ENCODE results near the gene EPB41L3.
"Not testable (repeated sequence)": the region's sequence is repeated elsewhere in the genome, so short reads cannot be mapped to it uniquely, and the experiment has no call there.

The EPB41L3 gene

GRCh38 chr18:5543773-5544389, at the start of gene EPB41L3:
Gene EPB41L3, minus strand, starts transcription at chr18:5543997. Its CDS starts 54,814 bp downstream, at chr18:5489183.
- no peak for DNase-seq

- no peak for DNase-seq
Measured at GRCh38 chr18:5588529-5588928, 44.7 kb upstream of the EPB41L3 start.

- no peak for DNase-seq
Measured at GRCh38 chr18:5585653-5586052, 41.9 kb upstream of the EPB41L3 start.

GRCh38 chr18:5584746-5585417, 41.1 kb upstream of the EPB41L3 start:
- DNase-seq = no peak

GRCh38 chr18:5582849-5583681, 39.3 kb upstream of the EPB41L3 start:
- no peak for DNase-seq

- DNase-seq = no peak
Measured at GRCh38 chr18:5582076-5582475, 38.3 kb upstream of the EPB41L3 start.

GRCh38 chr18:5574843-5575242, 31.0 kb upstream of the EPB41L3 start:
- no peak for DNase-seq

- no peak for DNase-seq
Measured at GRCh38 chr18:5571666-5572065, 27.9 kb upstream of the EPB41L3 start.

GRCh38 chr18:5570613-5571012, 26.8 kb upstream of the EPB41L3 start:
- not testable (repeated sequence) for DNase-seq

- no peak for DNase-seq
Measured at GRCh38 chr18:5568416-5568815, 24.6 kb upstream of the EPB41L3 start.

GRCh38 chr18:5558851-5559250, 15.1 kb upstream of the EPB41L3 start:
- no peak for DNase-seq

- no peak for DNase-seq
Measured at GRCh38 chr18:5556310-5556974, 12.6 kb upstream of the EPB41L3 start.

- DNase-seq = no peak
Measured at GRCh38 chr18:5554629-5555028, 10.8 kb upstream of the EPB41L3 start.

- DNase-seq = no peak
Measured at GRCh38 chr18:5546660-5547059, 2.9 kb upstream of the EPB41L3 start.

GRCh38 chr18:5543036-5543680, 639 bp downstream of the EPB41L3 start:
- no peak for DNase-seq

- no peak for DNase-seq
Measured at GRCh38 chr18:5542515-5543035, 1.2 kb downstream of the EPB41L3 start.

GRCh38 chr18:5541644-5542043, 2.2 kb downstream of the EPB41L3 start:
- no peak for DNase-seq

GRCh38 chr18:5539391-5539790, 4.4 kb downstream of the EPB41L3 start:
- DNase-seq = no peak

- DNase-seq = no peak
Measured at GRCh38 chr18:5538544-5538943, 5.3 kb downstream of the EPB41L3 start.

- no peak for DNase-seq
Measured at GRCh38 chr18:5537860-5538259, 5.9 kb downstream of the EPB41L3 start.

- no peak for DNase-seq
Measured at GRCh38 chr18:5534845-5535244, 9.0 kb downstream of the EPB41L3 start.

GRCh38 chr18:5532066-5532465, 11.7 kb downstream of the EPB41L3 start:
- no peak for DNase-seq
